AG04450 (cell line): ENCODE results near the gene MBLAC1. TPM values are rescaled to one million over a fixed set of nuclear protein-coding genes. Genes with fewer than 3 reads are reported as not detected.

Experiments
- CTCF ChIA-PET: fragments of 300-600, 350-600 bp; formaldehyde crosslinking; extraction: SDS; loops from one replicate; lab custom pipeline; 2022; ENCODE audit warnings: antibody characterized with exemption, inconsistent platforms; lab: Charles Lee
- POLR2A ChIA-PET: fragments of 350-600 bp; formaldehyde crosslinking; extraction: SDS; loops from one replicate; lab custom pipeline; 2021; ENCODE audit warnings: antibody characterized with exemption, inconsistent platforms; lab: Yijun Ruan, JAX
- DNase-seq: peaks from one replicate; pipeline ENCODE4 v3.0.0-alpha.2; 2011; ENCODE audit warnings: low read depth, low spot score
- H3K27ac ChIP-seq: one replicate; pipeline ENCODE4 v1.5.1; 2012; ENCODE audit warnings: low read depth, low read length, control low read depth
- H3K27me3 ChIP-seq: one replicate; pipeline ENCODE4 v1.6.0; 2012; ENCODE audit warnings: low read length; ENCODE audit not compliant: control insufficient read depth, insufficient read depth
- H3K4me3 ChIP-seq: 2 replicates; pipeline ENCODE4 v1.5.1; 2011; ENCODE audit warnings: mild to moderate bottlenecking, low read depth, low read length, control low read depth
- H3K9me3 ChIP-seq: 2 replicates; pipeline ENCODE4 v1.5.1; 2012; ENCODE audit warnings: low read length; ENCODE audit not compliant: control insufficient read depth, insufficient read depth
- CTCF ChIP-seq: IDR thresholded peaks from 2 replicates; pipeline ENCODE4 v1.5.1; 2011; ENCODE audit warnings: low read depth, low read length, control low read depth, inconsistent platforms
- polyA plus RNA-seq: library from polyadenylated mRNA; depleted of rRNA; stranded (reverse); fragments of >200 nt; gene quantifications from 2 replicates; pipeline ENCODE4 v1.2.3, GENCODE V29; 2011

Gene MBLAC1
- polyA plus RNA-seq, 1 experiment: 0.55 TPM

- H3K27me3 ChIP-seq: peaks cover 2% of the 10 kb centered on the region
- H3K27ac ChIP-seq: no peak overlapping the region
- H3K4me3 ChIP-seq: peak overlapping the region; percentile 63
- no peak for TF ChIP-seq CTCF
- POLR2A ChIA-PET: interaction anchor here (1.5 to 2.0 kb wide), 2 partner anchors 9 to 18 kb away, joined by 5 to 9 read pairs; partner anchors contain the start of genes LAMTOR4 and TRAPPC14
- DNase-seq: no peak
- H3K9me3 ChIP-seq: no peaks in the 10 kb centered on the region
- CTCF ChIA-PET: interaction anchor here (0.6 to 3.1 kb wide), 4 partner anchors 15 to 241 kb away, joined by 3 to 12 read pairs (median 8); no protein-coding TSS in a partner anchor
Measured at GRCh38 chr7:100166970-100167911, 40.5 kb downstream of the MBLAC1 start.

- Histone ChIP-seq H3K4me3 (peak overlapping the region; percentile 63), H3K27ac (no peak overlapping the region), H3K9me3 (no peaks in the 10 kb centered on the region), H3K27me3 (peaks cover 2% of the 10 kb centered on the region)
- CTCF ChIA-PET: interaction anchor here (1.0 to 3.1 kb wide), 3 partner anchors 35 to 240 kb away, joined by 3 to 12 read pairs (median 12); no protein-coding TSS in a partner anchor
- no peak for DNase-seq
- POLR2A ChIA-PET: interaction anchor here (0.6 to 2.0 kb wide), 6 partner anchors 9 to 92 kb away, joined by 3 to 9 read pairs (median 5); partner anchors contain the start of genes LAMTOR4 and TRAPPC14
- no peak for TF ChIP-seq CTCF
Measured at GRCh38 chr7:100167912-100168323, 41.2 kb downstream of the MBLAC1 start.

GRCh38 chr7:100169147-100169850, 42.5 kb downstream of the MBLAC1 start:
- Histone ChIP-seq H3K27ac (no peak overlapping the region), H3K27me3 (peaks cover 2% of the 10 kb centered on the region), H3K4me3 (no peak overlapping the region), H3K9me3 (no peaks in the 10 kb centered on the region)
- POLR2A ChIA-PET: no interaction called here
- CTCF ChIA-PET: interaction anchor here (1.6 kb wide), 1 partner anchor 239 kb away, joined by 12 read pairs; no protein-coding TSS in a partner anchor
- no peak for TF ChIP-seq CTCF
- no peak for DNase-seq

- no peak for DNase-seq
- Histone ChIP-seq H3K27ac (no peak overlapping the region), H3K27me3 (peaks cover 2% of the 10 kb centered on the region), H3K9me3 (no peaks in the 10 kb centered on the region), H3K4me3 (no peak overlapping the region)
- POLR2A ChIA-PET: no interaction called here
- no peak for TF ChIP-seq CTCF
- CTCF ChIA-PET: no interaction called here
Measured at GRCh38 chr7:100170101-100170897, 43.5 kb downstream of the MBLAC1 start.
